ENCODE measurements around the gene CHTOP.

The CHTOP gene

GRCh38 chr1:153643100-153643499 is 9.2 kb downstream of the CHTOP start:
- Histone ChIP-seq H3K27ac (ENCODE audit: extremely low read depth, low read depth, low read length) (no peak overlapping the region), H3K9me3 (ENCODE audit: control insufficient read depth, insufficient read depth, low read depth, low read length) (no peaks in the 10 kb centered on the region), H3K36me3 (ENCODE audit: control insufficient read depth in 2 of 2, insufficient read depth in 1 of 2, low read length in 2 of 2) (peaks cover 64 to 94% of the 10 kb centered on the region in 2 experiments), H3K4me3 (ENCODE audit: low read depth, low read length) (no peak overlapping the region), H3K4me1 (ENCODE audit: control insufficient read depth, insufficient read depth, low read length) (no peaks in the 10 kb centered on the region)
- TF ChIP-seq, protein P1, sequence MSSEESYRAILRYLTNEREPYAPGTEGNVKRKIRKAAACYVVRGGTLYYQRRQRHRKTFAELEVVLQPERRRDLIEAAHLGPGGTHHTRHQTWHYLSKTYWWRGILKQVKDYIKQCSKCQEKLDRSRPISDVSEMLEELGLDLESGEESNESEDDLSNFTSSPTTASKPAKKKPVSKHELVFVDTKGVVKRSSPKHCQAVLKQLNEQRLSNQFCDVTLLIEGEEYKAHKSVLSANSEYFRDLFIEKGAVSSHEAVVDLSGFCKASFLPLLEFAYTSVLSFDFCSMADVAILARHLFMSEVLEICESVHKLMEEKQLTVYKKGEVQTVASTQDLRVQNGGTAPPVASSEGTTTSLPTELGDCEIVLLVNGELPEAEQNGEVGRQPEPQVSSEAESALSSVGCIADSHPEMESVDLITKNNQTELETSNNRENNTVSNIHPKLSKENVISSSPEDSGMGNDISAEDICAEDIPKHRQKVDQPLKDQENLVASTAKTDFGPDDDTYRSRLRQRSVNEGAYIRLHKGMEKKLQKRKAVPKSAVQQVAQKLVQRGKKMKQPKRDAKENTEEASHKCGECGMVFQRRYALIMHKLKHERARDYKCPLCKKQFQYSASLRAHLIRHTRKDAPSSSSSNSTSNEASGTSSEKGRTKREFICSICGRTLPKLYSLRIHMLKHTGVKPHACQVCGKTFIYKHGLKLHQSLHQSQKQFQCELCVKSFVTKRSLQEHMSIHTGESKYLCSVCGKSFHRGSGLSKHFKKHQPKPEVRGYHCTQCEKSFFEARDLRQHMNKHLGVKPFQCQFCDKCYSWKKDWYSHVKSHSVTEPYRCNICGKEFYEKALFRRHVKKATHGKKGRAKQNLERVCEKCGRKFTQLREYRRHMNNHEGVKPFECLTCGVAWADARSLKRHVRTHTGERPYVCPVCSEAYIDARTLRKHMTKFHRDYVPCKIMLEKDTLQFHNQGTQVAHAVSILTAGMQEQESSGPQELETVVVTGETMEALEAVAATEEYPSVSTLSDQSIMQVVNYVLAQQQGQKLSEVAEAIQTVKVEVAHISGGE (tag by site-specific recombination; conservative IDR thresholded peaks at IDR 0.05; ENCODE audit: low read depth) = no peak
- no peak for TF ChIP-seq ZNF248 (tag by site-specific recombination; IDR thresholded peaks at IDR 0.05)
- TF ChIP-seq KLF17 (tag by site-specific recombination; IDR thresholded peaks at IDR 0.05) = no peak
- TF ChIP-seq ZNF404 (tag by site-specific recombination; IDR thresholded peaks at IDR 0.05) = no peak
- no peak for TF ChIP-seq ZNF214 (tag by site-specific recombination; IDR thresholded peaks at IDR 0.05; ENCODE audit: borderline replicate concordance)
- no peak for TF ChIP-seq ZSCAN23 (tag by site-specific recombination; IDR thresholded peaks at IDR 0.05)
- no peak for TF ChIP-seq ZNF169 (tag by site-specific recombination; IDR thresholded peaks at IDR 0.05)
- TF ChIP-seq ZNF529 (tag by site-specific recombination; IDR thresholded peaks at IDR 0.05; ENCODE audit: insufficient replicate concordance) = no peak
- POLR2A ChIA-PET = interaction anchor here (0.6 to 3.4 kb wide), 6 partner anchors 9 to 86 kb away, joined by 3 to 34 read pairs (median 4); partner anchors contain the start of genes CHTOP, S100A13 and SNAPIN
- CTCF ChIA-PET = interaction anchor here (0.5 to 1.7 kb wide), 4 partner anchors 16 to 1272 kb away, joined by 5 to 7 read pairs (median 6); partner anchors contain the start of genes S100A1 and S100A13

GRCh38 chr1:153643816-153644215 is 9.9 kb downstream of the CHTOP start:
- Histone ChIP-seq H3K36me3 (ENCODE audit: control insufficient read depth in 2 of 2, insufficient read depth in 1 of 2, low read length in 2 of 2) (peaks cover 59 to 87% of the 10 kb centered on the region in 2 experiments), H3K4me3 (ENCODE audit: low read depth, low read length) (no peak overlapping the region)
- no peak for TF ChIP-seq ZFHX2 (tag by site-specific recombination; conservative IDR thresholded peaks at IDR 0.05)
- TF ChIP-seq KLF8 (tag by site-specific recombination; IDR thresholded peaks at IDR 0.05) = no peak
- no peak for TF ChIP-seq ZBTB1 (tag by site-specific recombination; IDR thresholded peaks at IDR 0.05)
- TF ChIP-seq TCF7L2 (IDR thresholded peaks at IDR 0.05; ENCODE audit: borderline replicate concordance, low read depth, low read length) = no peak
- no peak for TF ChIP-seq ZNF133 (tag by site-specific recombination; IDR thresholded peaks at IDR 0.05)
- no peak for TF ChIP-seq MEIS1 (CRISPR knock-in tag; IDR thresholded peaks at IDR 0.05; ENCODE audit: borderline replicate concordance)

GRCh38 chr1:153646672-153647345 is 12.9 kb downstream of the CHTOP start:
- Histone ChIP-seq H3K4me1 (ENCODE audit: control insufficient read depth, insufficient read depth, low read length) (no peaks in the 10 kb centered on the region), H3K27ac (ENCODE audit: extremely low read depth, low read depth, low read length) (no peak overlapping the region), H3K9me3 (ENCODE audit: control insufficient read depth, insufficient read depth, low read depth, low read length) (no peaks in the 10 kb centered on the region), H3K36me3 (ENCODE audit: control insufficient read depth in 2 of 2, insufficient read depth in 1 of 2, low read length in 2 of 2) (peaks cover 34 to 57% of the 10 kb centered on the region in 2 experiments), H3K4me3 (ENCODE audit: low read depth, low read length) (no peak overlapping the region)
- ChIA-PET CTCF (interaction anchor here (1.1 to 2.8 kb wide), 3 partner anchors 9 to 136 kb away, joined by 3 to 8 read pairs (median 6); partner anchors contain the start of gene S100A13), POLR2A (interaction anchor here (0.9 to 3.6 kb wide), 6 partner anchors 9 to 321 kb away, joined by 3 to 25 read pairs (median 6); partner anchors contain the start of genes CHTOP, CREB3L4, S100A1 and S100A13)
- TF ChIP-seq ZNF157 (tag by site-specific recombination; IDR thresholded peaks at IDR 0.05) (no peak), ZFHX2 (tag by site-specific recombination; conservative IDR thresholded peaks at IDR 0.05) (no peak), ZNF211 (tag by site-specific recombination; IDR thresholded peaks at IDR 0.05; ENCODE audit: low read depth) (no peak), ZNF654 (tag by site-specific recombination; IDR thresholded peaks at IDR 0.05; ENCODE audit: low read depth) (no peak), ZEB2 (tag by site-specific recombination; IDR thresholded peaks at IDR 0.05) (no peak), ZNF140 (tag by site-specific recombination; IDR thresholded peaks at IDR 0.05) (no peak), KLF7 (tag by site-specific recombination; IDR thresholded peaks at IDR 0.05; ENCODE audit: borderline replicate concordance) (no peak), KLF17 (tag by site-specific recombination; IDR thresholded peaks at IDR 0.05) (no peak)
- TF ChIP-seq, protein P1 (tag by site-specific recombination; conservative IDR thresholded peaks at IDR 0.05; ENCODE audit: low read depth) = no peak

More at GRCh38 chr1:153643816-153644215, 9.9 kb downstream of the CHTOP start:
- Histone ChIP-seq H3K27ac (ENCODE audit: extremely low read depth, low read depth, low read length) (no peak overlapping the region), H3K4me1 (ENCODE audit: control insufficient read depth, insufficient read depth, low read length) (no peaks in the 10 kb centered on the region), H3K9me3 (ENCODE audit: control insufficient read depth, insufficient read depth, low read depth, low read length) (no peaks in the 10 kb centered on the region)
- ChIA-PET CTCF (interaction anchor here (1.0 to 1.7 kb wide), 3 partner anchors 16 to 133 kb away, joined by 3 to 7 read pairs (median 5); partner anchors contain the start of genes S100A1 and S100A13), POLR2A (interaction anchor here (0.6 to 3.4 kb wide), 7 partner anchors 8 to 140 kb away, joined by 3 to 34 read pairs (median 4); partner anchors contain the start of genes CHTOP, S100A13 and SNAPIN)
